Stimulated activated CD8-positive, alpha-beta memory T cell treated with anti-CD3 and anti-CD28 coated beads, Interleukin-4, amount 100 ng/mL, for 1 hour (primary cell): Measurements from ENCODE around the gene TLR4.

Source experiments
- DNase-seq, 2 donors: peaks; one replicate each; pipeline ENCODE4 v3.0.0-alpha.2; 2020; ENCODE audit warnings: low read depth in 2 of 2, low spot score in 1 of 2

Gene TLR4

GRCh38 chr9:117704024-117704575, at the start of gene TLR4:
TSS of gene TLR4 (plus strand) at chr9:117704403. CDS start at chr9:117704473, 70 bp downstream.
- DNase-seq: no peak

- no peak for DNase-seq
Measured at GRCh38 chr9:117656002-117656401, 48.2 kb upstream of the TLR4 start.

GRCh38 chr9:117662651-117663050, 41.6 kb upstream of the TLR4 start:
- DNase-seq: no peak

- DNase-seq: no peak
Measured at GRCh38 chr9:117664419-117664818, 39.8 kb upstream of the TLR4 start.

GRCh38 chr9:117665601-117666385, 38.4 kb upstream of the TLR4 start:
- DNase-seq: no peak

GRCh38 chr9:117671468-117671867, 32.7 kb upstream of the TLR4 start:
- no peak for DNase-seq

- DNase-seq: no peak
Measured at GRCh38 chr9:117672369-117672768, 31.8 kb upstream of the TLR4 start.

GRCh38 chr9:117677572-117677971, 26.6 kb upstream of the TLR4 start:
- DNase-seq: no peak

- no peak for DNase-seq
Measured at GRCh38 chr9:117678871-117679270, 25.3 kb upstream of the TLR4 start.

GRCh38 chr9:117679416-117679815, 24.8 kb upstream of the TLR4 start:
- DNase-seq: no peak

- no peak for DNase-seq
Measured at GRCh38 chr9:117681888-117682287, 22.3 kb upstream of the TLR4 start.

GRCh38 chr9:117682955-117683710, 21.1 kb upstream of the TLR4 start:
- DNase-seq: no peak

- DNase-seq: no peak
Measured at GRCh38 chr9:117687532-117687931, 16.7 kb upstream of the TLR4 start.

GRCh38 chr9:117691367-117691766, 12.8 kb upstream of the TLR4 start:
- no peak for DNase-seq

GRCh38 chr9:117696154-117696553, 8.0 kb upstream of the TLR4 start:
- no peak for DNase-seq

GRCh38 chr9:117697046-117697445, 7.2 kb upstream of the TLR4 start:
- no peak for DNase-seq

GRCh38 chr9:117703537-117703936, 666 bp upstream of the TLR4 start:
- DNase-seq: no peak

- DNase-seq: no peak
Measured at GRCh38 chr9:117704597-117704996, 394 bp downstream of the TLR4 start.

GRCh38 chr9:117705386-117705785, 1.2 kb downstream of the TLR4 start:
- no peak for DNase-seq

- no peak for DNase-seq
Measured at GRCh38 chr9:117706421-117707116, 2.4 kb downstream of the TLR4 start.

- no peak for DNase-seq
Measured at GRCh38 chr9:117707561-117707960, 3.4 kb downstream of the TLR4 start.

- no peak for DNase-seq
Measured at GRCh38 chr9:117709936-117710335, 5.7 kb downstream of the TLR4 start.
